Measurements from ENCODE around the gene VAV3. TPM values are rescaled to one million over a fixed set of nuclear protein-coding genes. Genes with fewer than 3 reads are reported as not detected.

The VAV3 gene
- total and polyA plus RNA-seq, 2 donors (not counting 1 experiment from before 2014, with no cell fraction given) = not detected

- DNase-seq (ENCODE audit: low read depth in 2 of 2) = peak in 1 of 2 donors; percentile 16
- Histone ChIP-seq H3K79me2 (ENCODE audit: control insufficient read depth, insufficient read depth, low read length) (no peaks in the 10 kb centered on the region), H3K27me3 (ENCODE audit: control insufficient read depth, insufficient read depth, low read length) (no peaks in the 10 kb centered on the region)
These were observed 64.7 kb downstream of the VAV3 start for GRCh38 chr1:107900090-107900945.

DNA sequence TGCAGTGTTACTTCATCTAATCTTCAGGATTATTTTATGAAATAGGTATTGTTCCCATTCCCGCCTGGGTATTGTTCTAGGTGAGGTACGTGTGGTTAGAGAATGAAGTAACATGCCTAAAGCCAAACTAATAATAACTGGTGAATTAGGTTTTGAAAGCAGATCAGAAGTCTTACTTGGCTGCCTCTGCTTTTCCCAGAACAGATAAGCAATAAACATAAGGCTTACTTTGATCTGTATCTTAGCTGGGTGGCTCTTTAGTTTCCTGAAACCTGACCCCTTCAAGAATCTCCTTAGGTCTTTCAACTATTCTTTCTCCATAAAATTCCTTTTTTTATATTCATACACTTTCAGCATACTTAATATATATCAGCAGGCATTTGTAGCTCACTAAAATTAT lies 65.3 kb downstream of the VAV3 start:
- no peak overlapping the region for H3K4me2 ChIP-seq (ENCODE audit: extremely low read depth, insufficient read depth, low read length)

More at GRCh38 chr1:107900090-107900945, 64.7 kb downstream of the VAV3 start:
- Histone ChIP-seq H3K4me2 (ENCODE audit: extremely low read depth, insufficient read depth, low read length) (no peak overlapping the region), H4K20me1 (ENCODE audit: control insufficient read depth, extremely low read depth, insufficient read depth, low read length) (no peaks in the 10 kb centered on the region), H2AFZ (ENCODE audit: low read length) (no peak overlapping the region), H3K4me1 (ENCODE audit: control insufficient read depth, extremely low read depth, insufficient read depth, low read length) (no peaks in the 10 kb centered on the region), H3K9me3 (ENCODE audit: control insufficient read depth, insufficient read depth, low read depth, low read length) (no peaks in the 10 kb centered on the region), H3K36me3 (ENCODE audit: control insufficient read depth, insufficient read depth, low read length) (no peaks in the 10 kb centered on the region), H3K4me3 (replicated peaks in 1 of 4; ENCODE audit: control extremely low read depth in 1 of 4, insufficient read depth in 1 of 4, low read depth in 3 of 4, low read length in 4 of 4) (no peak overlapping the region), H3K9ac (ENCODE audit: insufficient read depth, low read length) (no peak overlapping the region), H3K27ac (ENCODE audit: insufficient read depth, low read length) (no peak overlapping the region)
- TF ChIP-seq CTCF (conservative IDR thresholded peaks at IDR 0.05 in 1 of 2, IDR thresholded peaks at IDR 0.05 in 1 of 2; ENCODE audit: low read depth in 1 of 2, low read length in 2 of 2) (no peak), EZH2 (IDR thresholded peaks at IDR 0.05; ENCODE audit: low read length, missing control alignments) (no peak)

More for the DNA sequence above, 65.3 kb downstream of the VAV3 start:
- Histone ChIP-seq H2AFZ (ENCODE audit: low read length) (no peak overlapping the region), H3K36me3 (ENCODE audit: control insufficient read depth, insufficient read depth, low read length) (no peaks in the 10 kb centered on the region), H3K27me3 (ENCODE audit: control insufficient read depth, insufficient read depth, low read length) (no peaks in the 10 kb centered on the region), H4K20me1 (ENCODE audit: control insufficient read depth, extremely low read depth, insufficient read depth, low read length) (no peaks in the 10 kb centered on the region), H3K27ac (ENCODE audit: insufficient read depth, low read length) (no peak overlapping the region), H3K4me1 (ENCODE audit: control insufficient read depth, extremely low read depth, insufficient read depth, low read length) (no peaks in the 10 kb centered on the region), H3K4me3 (replicated peaks in 1 of 4; ENCODE audit: control extremely low read depth in 1 of 4, insufficient read depth in 1 of 4, low read depth in 3 of 4, low read length in 4 of 4) (no peak overlapping the region), H3K9me3 (ENCODE audit: control insufficient read depth, insufficient read depth, low read depth, low read length) (no peaks in the 10 kb centered on the region), H3K9ac (ENCODE audit: insufficient read depth, low read length) (no peak overlapping the region), H3K79me2 (ENCODE audit: control insufficient read depth, insufficient read depth, low read length) (no peaks in the 10 kb centered on the region)
- no peak for TF ChIP-seq EZH2 (IDR thresholded peaks at IDR 0.05; ENCODE audit: low read length, missing control alignments)
- TF ChIP-seq CTCF (conservative IDR thresholded peaks at IDR 0.05 in 1 of 2, IDR thresholded peaks at IDR 0.05 in 1 of 2; ENCODE audit: low read depth in 1 of 2, low read length in 2 of 2) = no peak
- DNase-seq (ENCODE audit: low read depth in 2 of 2) = no peak

All from fibroblast of lung (primary cell).